GM10266 (cell line): ENCODE results near the gene PTGER1.

Experiments
- DNase-seq: peaks from one replicate; pipeline ENCODE4 v3.0.0; 2012; ENCODE audit errors: extremely low spot score
- TF ChIP-seq, protein P1 (sequence below): IDR thresholded peaks from 2 replicates; pipeline ENCODE4 v1.5.1; 2012; ENCODE audit warnings: mild to moderate bottlenecking, low read depth; ENCODE audit not compliant: control insufficient read depth, insufficient read depth; ENCODE audit errors: missing control alignments

The PTGER1 gene

DNA sequence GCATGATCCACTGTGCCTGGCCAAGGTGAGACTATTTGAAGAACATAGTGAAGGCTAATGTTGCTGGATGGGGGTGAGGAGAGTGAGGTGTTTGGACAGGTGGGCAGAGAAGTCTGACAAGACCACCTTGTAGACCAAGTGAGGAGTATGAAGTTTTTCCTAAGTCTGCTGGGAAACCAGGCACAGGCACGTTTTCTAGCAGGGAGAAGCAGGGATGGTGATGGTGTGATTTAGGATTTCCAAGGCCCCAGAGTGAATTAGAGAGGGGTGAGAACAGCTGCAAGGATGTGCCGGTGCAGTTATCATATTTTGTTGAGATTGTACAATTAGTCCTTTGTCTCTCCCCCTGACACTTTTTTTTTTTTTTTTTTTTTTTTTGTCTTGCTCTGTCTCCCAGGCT, 47.7 kb downstream of the PTGER1 start:
- TF ChIP-seq, protein P1, sequence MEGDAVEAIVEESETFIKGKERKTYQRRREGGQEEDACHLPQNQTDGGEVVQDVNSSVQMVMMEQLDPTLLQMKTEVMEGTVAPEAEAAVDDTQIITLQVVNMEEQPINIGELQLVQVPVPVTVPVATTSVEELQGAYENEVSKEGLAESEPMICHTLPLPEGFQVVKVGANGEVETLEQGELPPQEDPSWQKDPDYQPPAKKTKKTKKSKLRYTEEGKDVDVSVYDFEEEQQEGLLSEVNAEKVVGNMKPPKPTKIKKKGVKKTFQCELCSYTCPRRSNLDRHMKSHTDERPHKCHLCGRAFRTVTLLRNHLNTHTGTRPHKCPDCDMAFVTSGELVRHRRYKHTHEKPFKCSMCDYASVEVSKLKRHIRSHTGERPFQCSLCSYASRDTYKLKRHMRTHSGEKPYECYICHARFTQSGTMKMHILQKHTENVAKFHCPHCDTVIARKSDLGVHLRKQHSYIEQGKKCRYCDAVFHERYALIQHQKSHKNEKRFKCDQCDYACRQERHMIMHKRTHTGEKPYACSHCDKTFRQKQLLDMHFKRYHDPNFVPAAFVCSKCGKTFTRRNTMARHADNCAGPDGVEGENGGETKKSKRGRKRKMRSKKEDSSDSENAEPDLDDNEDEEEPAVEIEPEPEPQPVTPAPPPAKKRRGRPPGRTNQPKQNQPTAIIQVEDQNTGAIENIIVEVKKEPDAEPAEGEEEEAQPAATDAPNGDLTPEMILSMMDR, result no peak

DNA sequence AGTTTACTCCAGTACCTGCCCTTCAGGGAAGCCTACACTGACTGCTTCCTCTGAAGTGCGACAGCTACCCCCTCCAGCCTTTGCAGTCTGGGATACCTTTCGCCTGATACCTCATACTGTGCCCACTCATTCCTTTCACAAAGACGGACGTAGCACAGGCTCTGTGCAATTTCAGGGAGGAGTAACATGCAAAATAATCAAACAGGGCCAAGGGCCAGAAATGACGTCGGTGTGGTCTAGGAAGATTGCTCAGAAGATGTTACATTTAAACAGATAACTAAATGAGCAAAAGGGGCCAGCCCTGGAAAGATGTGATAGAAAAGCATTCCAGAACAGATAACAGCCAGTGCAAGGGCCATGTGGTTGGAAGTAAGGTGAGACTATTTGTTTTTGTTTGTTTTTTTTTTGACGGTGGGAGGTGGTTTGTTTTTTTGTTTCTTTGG, 49.4 kb downstream of the PTGER1 start:
- TF ChIP-seq, protein P1, result no peak

More for the DNA sequence above, 47.7 kb downstream of the PTGER1 start:
- DNase-seq, result no peak

More for the DNA sequence above, 49.4 kb downstream of the PTGER1 start:
- DNase-seq, result no peak
